HG02973 (cell line): ENCODE measurements around the gene KIDINS220.

Experiments
- ATAC-seq: cut with Tn5 transposase; IDR thresholded peaks from one replicate; pipeline ENCODE4 v1.9.1; 2021; ENCODE audit warnings: moderate library complexity; ENCODE audit not compliant: unreplicated experiment

Gene KIDINS220

DNA sequence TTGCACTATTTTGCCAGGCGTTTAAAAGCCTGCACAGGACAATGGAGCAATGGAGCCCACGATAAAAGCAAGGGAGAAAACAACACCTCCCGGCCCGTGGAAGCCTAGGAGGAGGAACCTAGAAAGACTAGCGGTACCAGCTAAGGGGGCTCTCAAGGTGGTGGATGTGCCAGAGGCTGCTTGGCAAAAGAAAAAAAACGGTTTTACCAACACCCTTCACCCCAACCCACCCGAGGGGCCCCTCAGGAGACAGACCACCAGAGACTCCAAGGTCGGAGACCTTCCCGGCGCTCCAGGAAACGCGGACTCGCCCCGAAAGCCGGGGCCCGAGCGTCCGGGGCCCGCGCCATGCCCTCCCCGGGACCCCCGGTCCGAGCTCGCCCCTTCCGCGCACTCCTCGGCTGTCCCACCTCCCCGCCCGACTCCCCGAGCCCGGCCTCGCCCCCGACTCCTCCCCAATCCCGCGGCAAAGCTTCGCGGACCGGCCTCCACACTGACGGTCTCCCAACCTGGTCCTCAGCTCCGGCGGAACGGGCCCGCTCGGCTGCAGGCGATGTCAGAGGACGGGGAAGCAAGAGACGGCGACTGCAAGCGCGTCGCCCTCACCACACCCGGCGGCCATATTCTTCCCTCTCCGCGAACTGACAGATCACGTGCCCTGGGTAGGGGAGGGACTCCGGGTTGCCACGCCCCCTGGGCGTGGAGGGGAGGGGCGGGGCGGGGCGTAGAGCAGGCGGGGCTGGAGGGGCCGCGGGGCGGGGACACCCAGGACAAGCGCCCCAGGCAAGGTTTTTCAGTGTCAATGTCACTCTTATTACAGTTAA, at the start of gene KIDINS220:
KIDINS220 (minus strand) TSS at position 643 of the 824 bp plus-strand sequence. CDS start 10,520 bp downstream, outside the sequence.
- ATAC-seq = peak; percentile 93

DNA sequence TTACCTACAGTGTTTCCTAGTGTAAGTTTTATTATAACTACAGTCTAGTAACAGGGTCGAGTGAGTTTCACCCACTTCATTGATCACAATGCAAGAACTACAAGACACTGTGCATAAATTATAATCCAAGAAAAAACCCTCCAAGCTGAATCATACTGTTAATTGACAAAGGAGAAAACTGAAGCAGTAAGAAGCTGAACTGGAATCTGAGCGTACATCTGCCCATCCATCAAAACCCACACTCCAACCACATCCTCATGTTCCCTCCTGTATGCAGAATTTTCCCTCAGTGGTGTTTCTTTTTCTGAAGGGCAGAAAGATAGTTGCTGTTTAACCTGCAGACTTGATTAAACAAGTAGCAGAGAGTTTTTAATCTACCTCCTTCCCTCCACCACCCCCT, 49.5 kb upstream of the KIDINS220 start:
- ATAC-seq = no peak

DNA sequence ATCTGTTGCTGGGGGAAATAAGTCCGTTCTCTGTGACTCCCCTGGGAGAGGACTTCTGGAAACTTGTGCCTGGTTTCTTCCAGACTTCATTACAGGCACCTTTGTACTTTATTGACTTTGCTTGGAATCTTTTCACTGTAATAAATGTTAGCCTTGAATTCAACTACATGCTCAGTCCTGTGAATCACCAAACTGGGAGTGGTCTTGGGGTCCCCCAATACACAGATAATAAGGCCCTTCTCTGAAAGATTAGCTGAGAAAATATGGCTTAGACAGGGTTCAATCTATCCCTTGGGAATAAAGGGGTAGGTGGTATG, 48.7 kb upstream of the KIDINS220 start:
- no peak for ATAC-seq

DNA sequence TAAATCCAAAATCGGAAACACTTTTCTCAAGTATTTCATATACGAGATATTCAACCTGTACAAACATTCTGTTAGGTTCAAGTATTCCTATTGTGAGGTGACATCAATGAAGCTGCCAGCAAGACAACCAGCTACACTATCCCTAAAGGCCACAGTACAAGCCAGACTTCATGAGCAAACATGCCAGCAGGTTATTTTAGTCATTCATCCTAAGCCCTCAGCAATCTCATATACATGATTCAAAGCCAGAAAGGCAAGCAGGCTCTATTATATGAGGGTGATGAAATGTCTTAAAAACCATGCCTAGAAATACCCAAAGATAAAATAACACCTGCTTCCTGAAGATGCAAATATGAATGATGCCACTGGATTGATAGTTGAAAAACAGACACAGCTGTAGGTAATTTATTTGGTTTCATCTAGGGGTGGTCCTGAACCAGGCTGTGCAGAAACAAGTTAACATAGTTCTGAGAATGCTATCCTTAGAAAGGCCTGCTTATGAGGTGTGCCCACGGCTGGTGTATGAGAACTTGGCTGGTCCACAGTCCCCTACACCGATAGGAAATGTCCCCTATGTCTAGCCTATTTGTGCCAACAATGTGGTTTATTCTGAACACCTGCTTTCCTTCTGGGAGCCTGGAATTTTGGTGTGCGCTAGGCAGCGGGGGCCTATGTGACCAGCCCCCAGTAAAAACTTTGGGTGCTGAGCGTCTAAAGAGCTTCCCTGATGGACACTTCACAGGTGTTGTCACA, 48.2 kb upstream of the KIDINS220 start:
- ATAC-seq = no peak

DNA sequence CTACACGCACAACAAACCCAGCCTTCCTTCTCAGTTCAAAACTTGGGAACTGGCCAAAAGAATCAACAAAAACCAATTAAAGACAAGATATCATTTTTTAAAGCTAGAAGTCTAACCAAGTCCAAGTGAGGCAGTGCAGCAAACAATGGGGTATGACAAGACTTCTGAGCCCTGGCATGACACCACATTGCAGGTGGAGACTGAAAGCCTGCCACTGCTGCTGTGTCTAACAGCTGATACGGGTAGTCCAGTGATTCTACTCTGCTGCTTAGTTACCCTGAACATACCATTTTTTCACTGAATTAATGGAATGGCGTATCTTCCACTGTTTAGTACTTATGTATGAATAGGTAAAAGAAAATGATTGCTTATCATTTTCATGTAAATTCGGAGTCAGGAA, 47.4 kb upstream of the KIDINS220 start:
- no peak for ATAC-seq

DNA sequence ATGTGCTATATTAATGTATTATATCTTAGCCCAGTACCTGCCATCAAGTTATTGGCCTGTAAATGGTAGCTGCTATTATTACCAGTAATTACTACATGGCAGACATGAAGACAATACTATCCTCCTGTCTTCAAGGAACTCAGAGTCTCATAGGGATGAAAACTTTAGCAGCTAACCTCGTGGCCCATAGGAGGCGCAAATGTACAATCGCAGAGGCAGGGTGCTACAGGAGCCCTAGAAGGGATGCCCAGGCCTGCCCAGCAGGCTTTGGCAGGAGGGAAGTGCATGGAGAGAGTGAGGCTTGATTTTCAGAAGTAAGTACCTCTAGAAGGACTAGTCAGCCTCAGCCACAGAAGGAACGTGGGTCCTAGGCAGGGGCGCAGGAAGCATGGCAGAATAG, 44.7 kb upstream of the KIDINS220 start:
- no peak for ATAC-seq

DNA sequence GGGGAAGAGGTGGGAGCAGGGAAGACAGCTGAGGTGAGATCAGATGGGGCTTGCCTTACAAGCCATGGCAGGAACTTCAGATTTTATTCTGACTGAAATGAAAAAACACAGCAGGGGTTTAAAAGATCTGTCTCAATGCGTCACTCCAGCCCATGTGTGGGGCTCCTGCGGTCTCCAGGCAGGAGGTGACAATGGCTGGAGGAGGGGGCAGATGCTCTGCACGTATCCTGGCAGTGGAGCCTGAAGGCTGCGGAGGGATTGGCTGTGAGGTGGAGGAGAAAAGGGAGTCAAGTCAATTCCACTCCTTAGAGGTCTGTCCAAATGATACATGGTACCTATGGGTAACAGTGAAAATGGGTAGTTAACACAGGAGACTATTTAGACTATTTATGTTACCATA, 40.5 kb upstream of the KIDINS220 start:
- ATAC-seq = no peak

DNA sequence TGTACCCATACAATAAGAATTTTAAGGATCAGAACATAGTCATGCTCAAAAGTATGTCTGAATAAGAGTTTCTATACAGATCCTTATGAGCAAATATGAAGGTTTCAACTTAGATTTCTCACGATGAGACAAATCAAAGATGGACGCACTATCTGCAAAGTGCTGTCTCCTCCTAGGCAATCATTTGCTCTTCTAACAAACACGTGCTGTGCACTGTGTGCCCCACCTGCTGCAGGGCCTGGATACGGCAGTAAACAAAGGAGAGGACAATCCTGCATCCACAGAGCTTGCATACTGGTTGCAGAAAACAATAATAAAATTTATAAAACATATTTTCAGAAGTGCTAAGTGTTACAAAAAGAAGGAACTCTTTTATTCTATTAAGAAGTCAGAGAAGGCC, 39.9 kb upstream of the KIDINS220 start:
- no peak for ATAC-seq

DNA sequence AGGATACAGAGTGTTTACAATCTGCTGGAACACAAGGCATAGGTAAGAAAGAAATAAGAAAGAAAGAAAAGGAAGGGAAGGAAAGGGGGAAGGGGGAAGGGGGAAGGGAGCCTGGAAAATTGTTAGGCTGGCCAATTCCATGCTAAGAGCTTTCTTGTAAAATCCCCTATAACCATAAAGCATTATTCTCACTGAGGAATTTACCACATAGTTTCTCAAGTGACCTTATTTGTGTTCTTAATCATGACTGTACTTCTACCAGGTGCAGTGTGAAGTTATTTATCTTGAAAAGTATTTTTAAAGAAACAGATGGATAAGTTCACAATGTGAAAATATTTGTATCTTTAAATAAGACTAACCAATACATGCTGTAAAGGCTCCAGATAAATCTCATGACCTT, 39.2 kb upstream of the KIDINS220 start:
- no peak for ATAC-seq

DNA sequence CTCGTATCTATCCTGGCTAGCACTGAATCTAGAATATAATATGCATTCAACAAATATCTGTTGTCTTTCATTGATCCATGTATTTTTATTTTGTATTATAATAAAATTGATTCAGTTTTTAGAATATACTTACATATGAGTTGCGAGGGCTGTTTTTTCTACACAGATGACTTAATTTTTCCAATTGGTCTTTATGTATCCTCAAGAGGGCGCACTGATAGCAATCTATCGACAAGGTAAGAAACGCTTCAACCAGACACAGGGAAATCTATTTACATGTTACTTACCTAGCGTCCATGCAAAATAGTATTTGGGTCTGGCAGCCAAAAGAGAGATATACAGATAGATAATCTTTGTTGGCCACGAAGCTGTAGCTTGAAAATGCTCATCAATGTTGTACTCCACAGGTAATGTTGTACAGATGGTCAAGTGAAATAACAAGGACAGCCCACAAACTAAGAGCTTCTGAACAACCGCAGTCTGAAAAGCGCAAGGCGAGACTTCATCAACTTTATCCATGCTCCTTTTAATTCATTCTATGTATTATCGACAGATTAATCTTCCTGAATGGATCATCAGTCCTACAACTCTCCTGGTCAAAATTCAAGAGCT, 35.5 kb upstream of the KIDINS220 start:
- no peak for ATAC-seq

DNA sequence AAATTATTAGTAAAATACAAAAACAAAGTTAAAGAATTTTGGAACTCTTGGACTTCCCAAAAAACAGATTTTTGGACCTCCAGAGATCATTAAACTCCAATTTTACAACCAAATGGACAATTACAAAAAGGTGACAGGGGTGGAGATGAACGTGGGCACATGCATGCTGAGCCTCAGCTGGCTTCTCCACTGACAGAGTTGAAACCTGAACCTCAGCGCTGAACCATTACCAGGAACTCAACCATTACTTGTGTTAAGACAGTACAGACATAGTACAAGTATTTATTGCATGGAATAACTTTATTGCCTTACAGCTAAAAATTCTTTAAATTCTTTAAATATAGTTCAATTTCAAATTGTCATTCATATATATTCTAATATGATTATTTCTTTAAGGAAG, 33.0 kb upstream of the KIDINS220 start:
- no peak for ATAC-seq

DNA sequence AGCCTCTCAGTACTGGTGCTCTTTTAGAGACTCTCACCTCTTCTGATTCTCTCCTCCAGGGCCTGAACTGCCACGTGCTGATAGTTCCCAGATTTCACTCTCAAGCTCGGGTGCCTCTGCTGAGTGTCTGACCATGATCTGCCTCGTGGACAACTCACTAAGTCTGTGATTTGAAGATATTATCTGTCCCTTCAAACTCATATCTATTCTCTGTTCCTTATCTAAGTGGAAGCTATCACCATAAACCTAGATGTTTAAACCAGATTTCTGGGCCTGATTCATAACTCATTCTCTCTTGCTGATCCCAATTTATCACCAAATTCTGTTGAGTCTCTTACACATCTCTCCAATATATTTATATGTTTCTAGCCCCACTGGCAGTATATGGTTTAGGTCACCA, 29.9 kb upstream of the KIDINS220 start:
- no peak for ATAC-seq

DNA sequence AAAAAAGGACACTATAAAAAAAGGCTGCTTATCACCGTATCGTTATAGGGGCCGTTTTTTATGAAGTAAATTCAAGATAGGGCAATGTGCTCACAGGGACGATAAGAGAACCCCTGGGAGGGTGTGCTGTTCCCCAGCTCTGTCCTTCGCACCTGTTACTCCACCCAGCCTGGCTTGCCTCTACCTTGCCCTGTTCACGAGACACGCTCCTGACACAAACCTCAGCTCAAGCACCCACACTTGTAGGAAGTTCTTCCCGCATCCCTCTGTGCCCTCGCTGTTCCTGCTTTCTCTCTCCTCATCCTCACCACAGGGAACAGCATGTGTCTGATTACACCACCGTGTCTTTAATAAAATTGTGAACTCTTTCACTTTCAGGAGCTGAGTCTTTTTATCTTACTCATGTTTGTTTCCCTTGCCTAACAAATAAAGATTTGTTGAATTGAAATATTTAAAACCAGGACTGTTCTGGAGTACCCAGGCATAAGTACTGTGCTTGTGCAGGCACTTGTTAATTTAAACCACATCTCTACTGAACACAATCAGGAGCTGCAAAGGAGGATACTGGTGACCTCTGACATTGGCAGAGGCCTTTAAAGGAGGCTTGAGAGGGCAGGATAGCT, 26.0 kb upstream of the KIDINS220 start:
- ATAC-seq = no peak

DNA sequence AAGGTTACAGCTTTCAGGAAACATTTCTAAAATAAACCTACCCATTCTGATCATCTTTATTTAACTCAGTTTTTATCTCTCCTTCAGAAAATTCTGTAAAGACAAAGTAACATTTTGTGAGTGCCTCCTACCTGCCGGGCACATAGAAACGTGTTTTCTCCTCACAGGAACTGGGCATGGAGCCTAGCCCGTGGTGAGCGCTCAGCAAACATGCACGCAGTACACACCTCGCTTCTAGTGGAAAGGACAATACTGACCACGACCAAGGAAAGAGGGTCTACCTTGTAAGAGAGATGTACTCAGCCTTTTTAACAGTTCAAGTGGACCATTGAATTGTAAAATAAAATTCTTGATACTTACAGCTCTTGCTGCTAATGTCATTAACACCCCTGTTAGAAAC, 24.8 kb upstream of the KIDINS220 start:
- ATAC-seq = no peak

DNA sequence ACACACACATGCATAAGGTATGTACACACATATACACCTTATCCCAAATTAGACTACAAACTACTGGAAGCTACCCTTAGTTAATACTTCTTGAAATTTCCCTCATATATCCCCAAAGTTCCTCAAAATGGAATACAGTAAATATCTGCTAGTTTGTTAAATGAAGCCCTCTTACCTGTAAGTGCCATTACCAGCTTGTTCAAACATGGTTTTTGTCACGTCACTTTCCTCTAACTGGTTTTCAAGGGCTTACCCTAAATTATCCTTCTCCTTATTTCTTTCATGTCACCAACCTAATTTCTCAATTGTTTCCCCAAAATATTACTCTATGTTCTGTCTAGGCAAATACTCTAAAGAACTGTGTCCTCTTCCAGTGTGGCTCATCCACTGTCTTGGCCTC, 24.4 kb upstream of the KIDINS220 start:
- no peak for ATAC-seq

DNA sequence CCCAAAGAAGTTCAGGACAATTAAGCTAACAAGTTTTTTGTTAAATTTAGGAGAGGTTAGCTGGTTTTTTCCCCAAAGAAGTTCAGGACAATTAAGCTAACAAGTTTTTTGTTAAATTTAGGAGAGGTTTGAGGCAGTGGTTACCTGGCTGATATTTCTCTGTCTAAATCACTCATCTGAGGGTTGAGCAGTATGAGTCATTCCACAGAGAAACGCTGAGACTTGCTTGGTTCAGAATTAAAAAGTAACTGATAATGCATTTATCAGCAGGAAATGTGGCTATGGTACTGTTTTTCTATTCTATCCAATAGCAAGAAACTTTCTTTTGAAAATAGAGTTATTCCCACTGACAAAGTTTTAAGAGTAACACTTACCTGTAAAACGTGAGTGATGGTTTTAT, 22.8 kb upstream of the KIDINS220 start:
- no peak for ATAC-seq

DNA sequence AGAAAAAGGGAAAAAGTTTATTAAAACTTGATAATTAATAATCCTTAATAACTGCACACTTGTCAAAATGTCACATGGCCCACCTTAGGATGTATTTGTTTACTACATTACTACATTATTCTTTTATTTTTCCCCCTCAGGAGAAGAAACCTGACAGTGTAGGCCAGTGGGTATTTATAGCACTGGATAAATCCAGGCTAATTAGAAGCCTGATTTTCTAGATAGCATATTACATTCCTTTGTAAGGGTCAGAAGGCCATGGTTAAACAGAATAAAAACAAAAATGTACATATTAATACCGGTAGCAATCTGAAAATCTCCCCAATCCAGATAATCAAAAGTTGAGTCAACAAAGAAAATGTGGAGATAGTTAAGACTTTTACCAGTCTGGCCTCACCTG, 21.5 kb upstream of the KIDINS220 start:
- ATAC-seq = no peak

DNA sequence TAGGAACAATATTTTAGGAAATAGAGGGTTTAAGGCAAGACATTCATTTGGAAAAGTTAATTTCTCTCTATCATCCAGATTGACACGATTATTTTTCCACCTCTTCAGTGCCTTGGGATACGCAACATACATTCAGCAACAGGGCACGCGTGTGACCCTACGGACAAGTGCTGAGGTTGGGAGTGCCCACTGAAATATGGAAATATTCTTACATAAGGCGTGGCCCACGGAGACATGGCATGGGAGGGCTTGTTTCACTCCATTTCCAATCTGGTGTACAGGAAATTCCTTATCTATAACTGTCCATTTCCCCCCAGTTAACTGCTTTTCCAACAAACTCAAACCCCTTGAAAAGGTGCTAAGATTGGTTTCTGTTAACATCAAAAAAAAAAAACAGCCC, 20.9 kb upstream of the KIDINS220 start:
- no peak for ATAC-seq

DNA sequence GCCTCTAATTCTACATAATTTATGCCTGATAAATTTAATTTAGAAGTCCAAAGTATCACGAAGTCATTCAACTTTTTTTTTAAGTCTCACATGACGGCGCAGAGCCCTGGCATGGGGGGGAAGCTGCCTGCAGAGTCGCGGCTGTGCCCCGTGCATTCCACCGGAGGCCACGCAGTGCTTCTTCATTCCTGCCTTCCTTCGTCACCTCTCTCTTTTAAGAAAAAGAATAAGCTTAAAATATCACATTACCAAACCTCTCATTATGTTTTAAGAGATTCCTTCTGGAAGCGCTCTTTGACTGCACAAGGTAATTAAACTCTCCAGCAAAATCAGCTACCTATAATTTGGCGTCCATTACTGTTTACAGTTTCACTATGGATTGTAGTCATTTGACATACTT, 20.3 kb upstream of the KIDINS220 start:
- ATAC-seq = no peak

DNA sequence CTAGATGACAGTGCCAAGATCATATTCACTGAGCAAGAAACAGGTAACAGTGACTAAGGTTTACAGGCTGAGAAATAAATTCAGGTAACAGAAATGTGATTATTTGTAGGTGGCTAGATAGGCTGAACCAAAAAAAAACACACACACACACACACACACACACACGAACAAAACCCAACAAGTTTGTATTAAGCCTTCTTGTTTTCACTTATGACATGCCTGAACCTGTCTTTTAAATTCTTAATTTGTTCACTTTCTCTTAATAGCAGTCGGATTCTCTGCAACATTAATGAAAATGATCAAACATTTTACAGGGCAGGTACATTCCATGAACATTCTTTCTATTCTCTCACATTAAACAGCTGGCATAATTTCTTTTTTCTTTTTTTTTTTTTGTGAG, 18.8 kb upstream of the KIDINS220 start:
- ATAC-seq = no peak

DNA sequence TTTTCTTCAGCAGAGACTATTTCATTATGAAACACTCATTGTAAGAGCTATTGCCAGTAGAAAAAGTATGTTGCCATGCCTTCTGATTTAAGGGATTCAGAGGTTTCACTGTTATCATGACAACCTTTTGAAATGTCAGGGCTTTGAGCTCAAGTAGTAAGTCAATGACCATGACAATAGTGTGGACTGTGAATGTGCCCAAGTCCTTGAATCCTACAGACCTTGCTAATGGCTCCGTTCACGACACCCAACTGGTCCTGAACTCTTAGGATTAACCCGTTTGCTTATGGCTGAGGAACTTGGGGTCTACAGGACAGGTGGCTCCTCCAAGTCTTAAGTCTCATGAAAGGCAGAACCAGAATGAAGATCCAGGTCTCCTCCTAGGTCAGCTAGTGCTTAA, 17.6 kb upstream of the KIDINS220 start:
- no peak for ATAC-seq

DNA sequence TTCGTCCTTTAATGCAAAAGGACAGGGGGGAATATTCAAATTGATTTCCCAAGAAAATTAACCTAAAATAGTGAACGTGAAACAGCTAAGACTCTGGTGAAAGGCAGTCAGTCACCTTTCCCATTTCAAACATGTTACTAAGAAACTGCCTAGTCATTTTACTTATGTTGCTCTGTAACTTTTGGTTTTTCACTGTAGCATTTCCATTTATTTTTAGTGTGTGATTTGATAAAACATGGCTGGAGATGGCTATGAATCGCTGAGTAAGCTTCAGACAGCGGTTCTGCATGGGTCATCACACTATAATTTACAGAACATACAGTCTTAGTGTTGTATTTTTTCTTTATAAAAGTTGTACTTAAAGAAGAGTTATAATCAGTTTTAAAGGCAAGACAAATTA, 16.0 kb upstream of the KIDINS220 start:
- ATAC-seq = no peak
